Activated naive CD8-positive, alpha-beta T cell treated with anti-CD3 and anti-CD28 coated beads, Interleukin-2, amount 50 U/mL, for 24 hours (primary cell): Measurements from ENCODE around the gene CFAP251.

Experiments
- ATAC-seq: fragments of 150-1000 bp; cut with Tn5 transposase; one replicate; pipeline ENCODE4 v1.10.0; 2021
- DNase-seq: peaks from one replicate; pipeline ENCODE4 v3.0.0; 2021
- H3K27ac Mint-ChIP-seq: one replicate; pipeline ENCODE4 v1.8.0; 2021; ENCODE audit warnings: mild to moderate bottlenecking, mixed read lengths
- H3K27me3 Mint-ChIP-seq: one replicate; pipeline ENCODE4 v1.8.0; 2021; ENCODE audit warnings: mixed read lengths
- H3K36me3 Mint-ChIP-seq: one replicate; pipeline ENCODE4 v1.8.0; 2021; ENCODE audit warnings: low read depth, mixed read lengths
- H3K4me1 Mint-ChIP-seq: one replicate; pipeline ENCODE4 v1.8.0; 2021; ENCODE audit warnings: mixed read lengths
- H3K4me3 Mint-ChIP-seq: one replicate; pipeline ENCODE4 v1.8.0; 2021; ENCODE audit warnings: mild to moderate bottlenecking, moderate library complexity, mixed read lengths
- H3K9me3 Mint-ChIP-seq: one replicate; pipeline ENCODE4 v1.8.0; 2021; ENCODE audit warnings: mixed read lengths

The CFAP251 gene

GRCh38 chr12:122045262-122045661 lies 126.9 kb downstream of the CFAP251 start:
- H3K27me3 Mint-ChIP-seq = no peaks in the 10 kb centered on the region
- H3K9me3 Mint-ChIP-seq = no peaks in the 10 kb centered on the region
- H3K4me3 Mint-ChIP-seq = no peak overlapping the region
- H3K27ac Mint-ChIP-seq = no peak overlapping the region
- H3K4me1 Mint-ChIP-seq = no peaks in the 10 kb centered on the region
- ATAC-seq (no peak), DNase-seq (no peak)
- peaks cover 2% of the 10 kb centered on the region for H3K36me3 Mint-ChIP-seq

GRCh38 chr12:122046145-122046544 lies 127.8 kb downstream of the CFAP251 start:
- H3K36me3 Mint-ChIP-seq = peaks cover 2% of the 10 kb centered on the region
- H3K27me3 Mint-ChIP-seq = no peaks in the 10 kb centered on the region
- H3K4me1 Mint-ChIP-seq = no peaks in the 10 kb centered on the region
- no peaks in the 10 kb centered on the region for H3K9me3 Mint-ChIP-seq
- H3K4me3 Mint-ChIP-seq = no peak overlapping the region
- no peak overlapping the region for H3K27ac Mint-ChIP-seq
- ATAC-seq (no peak), DNase-seq (no peak)

GRCh38 chr12:122048151-122048550 lies 129.8 kb downstream of the CFAP251 start:
- Mint-ChIP-seq H3K4me3 (no peak overlapping the region), H3K27ac (no peak overlapping the region), H3K27me3 (no peaks in the 10 kb centered on the region), H3K4me1 (no peaks in the 10 kb centered on the region), H3K9me3 (no peaks in the 10 kb centered on the region), H3K36me3 (peaks cover 2% of the 10 kb centered on the region)
- ATAC-seq (no peak), DNase-seq (no peak)

DNA sequence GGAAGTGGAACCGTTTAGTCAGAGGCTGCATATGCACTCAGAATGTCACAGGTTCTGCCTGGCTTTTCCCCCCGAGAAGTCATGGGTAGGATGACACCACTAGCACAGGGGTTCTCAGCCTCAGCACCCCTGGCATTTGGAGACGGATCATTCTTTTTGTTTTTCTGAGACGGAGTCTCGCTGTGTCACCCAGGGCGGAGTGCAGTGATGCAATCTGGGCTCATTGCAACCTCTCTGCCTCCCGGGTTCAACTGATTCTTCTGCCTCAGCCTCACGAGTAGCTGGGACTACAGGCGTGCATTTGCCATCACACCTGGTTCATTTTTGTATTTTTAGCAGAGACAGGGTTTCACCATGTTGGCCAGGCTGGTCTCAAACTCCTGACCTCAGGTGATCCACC lies 131.4 kb downstream of the CFAP251 start:
- Mint-ChIP-seq H3K4me1 (peaks cover 3% of the 10 kb centered on the region), H3K36me3 (peaks cover 2% of the 10 kb centered on the region), H3K27me3 (no peaks in the 10 kb centered on the region), H3K4me3 (no peak overlapping the region), H3K9me3 (no peaks in the 10 kb centered on the region), H3K27ac (no peak overlapping the region)
- no peak for ATAC-seq
- DNase-seq = no peak

DNA sequence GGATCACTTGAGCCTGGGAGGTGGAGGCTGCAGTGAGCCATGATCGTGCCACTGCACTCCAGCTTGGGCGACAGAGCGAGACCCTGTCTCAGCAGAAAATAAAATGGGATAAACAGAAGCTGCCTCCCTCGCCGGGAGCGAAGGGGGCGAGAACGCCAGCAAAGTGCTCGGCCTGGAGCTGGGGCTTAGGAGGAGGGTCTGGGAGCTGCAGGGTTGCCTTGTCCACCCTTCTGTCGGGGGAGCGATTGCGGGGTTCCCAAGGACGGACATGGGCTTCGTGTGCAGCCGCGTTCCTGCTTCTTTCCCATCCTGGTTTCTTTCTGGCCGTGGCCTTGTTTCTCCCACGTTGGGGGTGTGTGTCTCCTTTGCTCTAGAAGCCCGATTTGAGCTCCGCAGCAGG lies 132.3 kb downstream of the CFAP251 start:
- H3K27ac Mint-ChIP-seq = no peak overlapping the region
- no peaks in the 10 kb centered on the region for H3K9me3 Mint-ChIP-seq
- no peak for ATAC-seq
- DNase-seq = no peak
- H3K27me3 Mint-ChIP-seq = no peaks in the 10 kb centered on the region
- peaks cover 3% of the 10 kb centered on the region for H3K4me1 Mint-ChIP-seq
- H3K4me3 Mint-ChIP-seq = no peak overlapping the region
- peaks cover 1% of the 10 kb centered on the region for H3K36me3 Mint-ChIP-seq

- DNase-seq (no peak), ATAC-seq (no peak)
- H3K27me3 Mint-ChIP-seq = no peaks in the 10 kb centered on the region
- no peak overlapping the region for H3K4me3 Mint-ChIP-seq
- H3K27ac Mint-ChIP-seq = no peak overlapping the region
- no peaks in the 10 kb centered on the region for H3K9me3 Mint-ChIP-seq
- H3K36me3 Mint-ChIP-seq = peaks cover 1% of the 10 kb centered on the region
- peaks cover 3% of the 10 kb centered on the region for H3K4me1 Mint-ChIP-seq
These were observed 133.0 kb downstream of the CFAP251 start for GRCh38 chr12:122051231-122051876.

DNA sequence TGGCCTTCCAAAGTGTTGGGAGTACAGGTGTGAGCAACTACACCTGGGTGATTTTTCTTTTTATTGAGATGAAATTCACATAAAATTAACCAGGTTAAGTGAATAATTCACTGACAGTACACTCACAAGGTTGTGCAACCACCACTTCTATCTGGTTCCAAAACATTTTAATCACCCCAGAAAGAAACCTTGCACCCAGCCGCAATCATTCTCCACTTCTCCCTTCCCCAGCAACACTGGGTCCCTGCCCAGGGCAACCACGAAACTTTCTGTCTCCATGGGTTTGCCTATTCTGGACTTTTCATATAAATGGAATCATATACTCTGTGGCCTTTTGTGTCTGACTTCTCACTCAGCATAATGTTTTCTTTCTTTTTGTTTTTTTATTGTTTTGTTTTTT lies 133.9 kb downstream of the CFAP251 start:
- H3K36me3 Mint-ChIP-seq = peaks cover 1% of the 10 kb centered on the region

More for the DNA sequence above, 133.9 kb downstream of the CFAP251 start:
- Mint-ChIP-seq H3K27me3 (no peaks in the 10 kb centered on the region), H3K4me3 (no peak overlapping the region), H3K27ac (no peak overlapping the region), H3K4me1 (peaks cover 3% of the 10 kb centered on the region), H3K9me3 (no peaks in the 10 kb centered on the region)
- ATAC-seq = no peak
- no peak for DNase-seq
